ENCODE data around the gene FHAD1. TPM values are rescaled to one million over a fixed set of nuclear protein-coding genes. Genes with fewer than 3 reads are reported as not detected.

FHAD1 gene
- total and polyA plus RNA-seq, 9 of the 15 experiments (the other 6 are each of a cell fraction or from before 2014, with no cell fraction given), result 0.32 to 2.1 (median 1.5) TPM; not detected in 1

GRCh38 chr1:15328351-15329103, 81.5 kb downstream of the FHAD1 start:
- H4K20me1 ChIP-seq (replicated peaks; ENCODE audit: control insufficient read depth, insufficient read depth, low read length), result peaks cover 7% of the 10 kb centered on the region; the same call in 1 of the 2 replicates
- H3K9ac ChIP-seq (ENCODE audit: insufficient read depth in 1 of 2, low read depth in 2 of 2, low read length in 2 of 2), result peak overlapping the region in 1 of 2 experiments; percentile 46; a peak in 2 of 4 replicates
- H3K9me1 ChIP-seq (ENCODE audit: control insufficient read depth, insufficient read depth, low read length), result no peaks in the 10 kb centered on the region
- 24% methylated on average over 18 of the region's 18 CpGs for WGBS (ENCODE audit: insufficient coverage, low coverage, missing lambda C conversion rate)
- no peaks in the 10 kb centered on the region for H3K36me3 ChIP-seq (ENCODE audit: control insufficient read depth, insufficient read depth, low read length)
- peaks cover 0 to 5% of the 10 kb centered on the region in 2 experiments; a peak in 2 of 5 replicates for H3K27me3 ChIP-seq (ENCODE audit: control insufficient read depth in 2 of 2, insufficient read depth in 2 of 2, low read length in 2 of 2)
- ChIA-PET POLR2A (interaction anchor here (0.6 to 1.1 kb wide), 5 partner anchors 9 to 104 kb away, joined by 3 read pairs; no protein-coding TSS in a partner anchor), CTCF (ENCODE audit: low intra/inter-chr PET ratio) (interaction anchor here (0.6 to 2.2 kb wide), 2 partner anchors 101 to 103 kb away, joined by 3 to 11 read pairs; no protein-coding TSS in a partner anchor)
- H2AFZ ChIP-seq (ENCODE audit: low read depth, low read length), result peak overlapping the region; percentile 41
- peak; percentile 52 to 79 (median 60) for DNase-seq (ENCODE audit: extremely low read depth in 1 of 4, low spot score in 3 of 4)
- peak; percentile 67 for ATAC-seq
- FAIRE-seq, result peak; percentile 56
- intact Hi-C loops (cut with micrococcal nuclease) (no loop called here), in situ Hi-C loops (cut with MboI) (loop anchor here (5.0 kb wide), 1 partner anchor 99 kb away; no protein-coding TSS in a partner anchor)
- BruUV-seq (replicated peaks), result no TSS peak
- H3K79me2 ChIP-seq (ENCODE audit: control insufficient read depth, insufficient read depth, low read length), result no peaks in the 10 kb centered on the region
- H3K27ac ChIP-seq (ENCODE audit: extremely low read depth, low read depth, low read length), result peak overlapping the region; percentile 43; the same call in 1 of the 3 replicates
- peak overlapping the region; percentile 25; the same call in 1 of the 2 replicates for H3K4me2 ChIP-seq (ENCODE audit: insufficient read depth, low read length)
- no peak overlapping the region for H3K4me3 ChIP-seq
- H3K9me3 ChIP-seq (replicated peaks; ENCODE audit: control insufficient read depth, insufficient read depth, low read depth, low read length), result no peaks in the 10 kb centered on the region
- peaks cover 27 to 32% of the 10 kb centered on the region in 2 experiments for H3K4me1 ChIP-seq (replicated peaks in 1 of 2; ENCODE audit: control insufficient read depth in 2 of 2, insufficient read depth in 2 of 2, low read length in 2 of 2)
- TF ChIP-seq ZBED1 (IDR thresholded peaks at IDR 0.05) (no peak), HNRNPUL1 (IDR thresholded peaks at IDR 0.05; ENCODE audit: low read length) (no peak), E2F5 (CRISPR knock-in tag; IDR thresholded peaks at IDR 0.05) (no peak), GABPB2 (CRISPR knock-in tag; conservative IDR thresholded peaks at IDR 0.05) (no peak), RNF219 (CRISPR knock-in tag; IDR thresholded peaks at IDR 0.05) (no peak), ARHGAP35 (IDR thresholded peaks at IDR 0.05; ENCODE audit: partially characterized antibody) (no peak), TRIM25 (IDR thresholded peaks at IDR 0.05; ENCODE audit: borderline replicate concordance) (no peak), ZNF280B (CRISPR knock-in tag; IDR thresholded peaks at IDR 0.05) (no peak), JUNB (CRISPR knock-in tag; conservative IDR thresholded peaks at IDR 0.05) (no peak), PHB2 (IDR thresholded peaks at IDR 0.05; ENCODE audit: low read depth) (no peak), CC2D1A (IDR thresholded peaks at IDR 0.05) (no peak), ZNF217 (CRISPR knock-in tag; IDR thresholded peaks at IDR 0.05) (no peak), FOXJ3 (CRISPR knock-in tag; IDR thresholded peaks at IDR 0.05) (no peak), USF2 (CRISPR knock-in tag; IDR thresholded peaks at IDR 0.05) (no peak), BDP1 (IDR thresholded peaks at IDR 0.05; ENCODE audit: insufficient read depth, insufficient read length) (no peak)

All from K562 (cell line).